Muscle layer of colon (tissue), 2 donors: ENCODE data around the gene PPEF2.
"Not testable (repeated sequence)": the region's sequence is repeated elsewhere in the genome, so short reads cannot be mapped to it uniquely, and the experiment has no call there.

Experiments
- H3K27ac ChIP-seq: one replicate; pipeline ENCODE4 v1.7.0; 2013; ENCODE audit warnings: low read depth, mild to moderate bottlenecking, low read length, moderate library complexity
- H3K27me3 ChIP-seq, 2 donors: one replicate each; pipeline ENCODE4 v1.7.0; 2013; ENCODE audit warnings: low read length in 2 of 2, mild to moderate bottlenecking in 2 of 2; ENCODE audit not compliant: insufficient read depth in 2 of 2, control insufficient read depth in 1 of 2
- H3K36me3 ChIP-seq: one replicate; pipeline ENCODE4 v1.7.0; 2013; ENCODE audit warnings: mild to moderate bottlenecking, low read length; ENCODE audit not compliant: insufficient read depth
- H3K4me1 ChIP-seq: one replicate; pipeline ENCODE4 v1.7.0; 2013; ENCODE audit warnings: mild to moderate bottlenecking, low read length; ENCODE audit not compliant: insufficient read depth
- H3K4me3 ChIP-seq, 2 donors: one replicate each; pipeline ENCODE4 v1.7.0; 2013; ENCODE audit warnings: low read length in 2 of 2, low read depth in 1 of 2, mild to moderate bottlenecking in 1 of 2, moderate library complexity in 1 of 2
- H3K9ac ChIP-seq: one replicate; pipeline ENCODE4 v1.7.0; 2013; ENCODE audit warnings: low read length
- H3K9me3 ChIP-seq: one replicate; pipeline ENCODE4 v1.7.0; 2013; ENCODE audit warnings: mild to moderate bottlenecking, low read length
- donor health status: abdominal sarcoma.
- donor health status: Adenocarcinoma of cecum.

The PPEF2 gene

GRCh38 chr4:75902352-75902751, at the start of gene PPEF2:
PPEF2 (minus strand) TSS chr4:75902452; CDS start chr4:75896325, 6,127 bp downstream.
- Histone ChIP-seq H3K9ac (no peak within 1 kb of the TSS), H3K36me3 (no peaks in the 10 kb centered on the region), H3K9me3 (no peaks in the 10 kb centered on the region), H3K4me1 (no peaks in the 10 kb centered on the region), H3K27ac (no peak within 1 kb of the TSS), H3K4me3 (no peak within 1 kb of the TSS), H3K27me3 (no peaks in the 10 kb centered on the region)

- Histone ChIP-seq H3K36me3 (peaks cover 40% of the 10 kb centered on the region), H3K9ac (no peak overlapping the region), H3K4me1 (no peaks in the 10 kb centered on the region), H3K9me3 (no peaks in the 10 kb centered on the region), H3K4me3 (no peak overlapping the region), H3K27ac (no peak overlapping the region), H3K27me3 (no peaks in the 10 kb centered on the region)
Observed at GRCh38 chr4:75950213-75950815, 48.1 kb upstream of the PPEF2 start.

GRCh38 chr4:75948822-75949444, 46.7 kb upstream of the PPEF2 start:
- Histone ChIP-seq H3K36me3 (peaks cover 30% of the 10 kb centered on the region), H3K27me3 (no peaks in the 10 kb centered on the region), H3K4me1 (no peaks in the 10 kb centered on the region)

GRCh38 chr4:75940692-75941253, 38.5 kb upstream of the PPEF2 start, which contains the start of gene NAAA:
NAAA (minus strand) TSS chr4:75941013; CDS start chr4:75940949, 64 bp downstream.
- Histone ChIP-seq H3K27ac (peak within 1 kb of the TSS; percentile 48), H3K27me3 (no peaks in the 10 kb centered on the region), H3K9ac (peak within 1 kb of the TSS; percentile 57), H3K4me3 (peak within 1 kb of the TSS; percentile 28 to 89), H3K36me3 (no peaks in the 10 kb centered on the region), H3K9me3 (no peaks in the 10 kb centered on the region), H3K4me1 (peaks cover 6% of the 10 kb centered on the region)

More at GRCh38 chr4:75948822-75949444, 46.7 kb upstream of the PPEF2 start:
- Histone ChIP-seq H3K9me3 (no peaks in the 10 kb centered on the region), H3K9ac (no peak overlapping the region), H3K4me3 (no peak overlapping the region), H3K27ac (no peak overlapping the region)

GRCh38 chr4:75939890-75940691, 37.8 kb upstream of the PPEF2 start:
- Histone ChIP-seq H3K9me3 (no peaks in the 10 kb centered on the region), H3K4me3 (peak overlapping the region; percentile 28 to 89), H3K9ac (peak overlapping the region; percentile 57), H3K27ac (peak overlapping the region; percentile 48), H3K36me3 (no peaks in the 10 kb centered on the region), H3K4me1 (peaks cover 6% of the 10 kb centered on the region), H3K27me3 (no peaks in the 10 kb centered on the region)

- Histone ChIP-seq H3K36me3 (peaks cover 3% of the 10 kb centered on the region), H3K4me1 (peaks cover 6% of the 10 kb centered on the region), H3K9me3 (no peaks in the 10 kb centered on the region), H3K27me3 (no peaks in the 10 kb centered on the region), H3K27ac (no peak overlapping the region), H3K9ac (no peak overlapping the region), H3K4me3 (no peak overlapping the region)
Observed at GRCh38 chr4:75935628-75936027, 33.4 kb upstream of the PPEF2 start.

- no peaks in the 10 kb centered on the region for H3K9me3 ChIP-seq
- H3K4me3 ChIP-seq, result no peak overlapping the region
- no peak overlapping the region for H3K27ac ChIP-seq
- peaks cover 8% of the 10 kb centered on the region for H3K36me3 ChIP-seq
- H3K4me1 ChIP-seq, result no peaks in the 10 kb centered on the region
- H3K9ac ChIP-seq, result no peak overlapping the region
- H3K27me3 ChIP-seq, result no peaks in the 10 kb centered on the region
Observed at GRCh38 chr4:75930152-75930551, 27.9 kb upstream of the PPEF2 start.

GRCh38 chr4:75924916-75925315, 22.7 kb upstream of the PPEF2 start:
- not testable (repeated sequence) for H3K9ac ChIP-seq, H3K27ac ChIP-seq, H3K9me3 ChIP-seq, H3K27me3 ChIP-seq, H3K36me3 ChIP-seq, H3K4me3 ChIP-seq, H3K4me1 ChIP-seq

- no peak overlapping the region for H3K4me3 ChIP-seq
- H3K27me3 ChIP-seq, result no peaks in the 10 kb centered on the region
- no peak overlapping the region for H3K27ac ChIP-seq
- H3K4me1 ChIP-seq, result no peaks in the 10 kb centered on the region
- H3K36me3 ChIP-seq, result no peaks in the 10 kb centered on the region
- no peak overlapping the region for H3K9ac ChIP-seq
- H3K9me3 ChIP-seq, result no peaks in the 10 kb centered on the region
Observed at GRCh38 chr4:75924309-75924827, 22.1 kb upstream of the PPEF2 start.

GRCh38 chr4:75922588-75922987, 20.3 kb upstream of the PPEF2 start:
- H3K27ac ChIP-seq, result no peak overlapping the region
- H3K4me1 ChIP-seq, result no peaks in the 10 kb centered on the region
- no peak overlapping the region for H3K4me3 ChIP-seq
- H3K9ac ChIP-seq, result no peak overlapping the region
- H3K27me3 ChIP-seq, result no peaks in the 10 kb centered on the region
- no peaks in the 10 kb centered on the region for H3K36me3 ChIP-seq
- H3K9me3 ChIP-seq, result no peaks in the 10 kb centered on the region

GRCh38 chr4:75921910-75922309, 19.7 kb upstream of the PPEF2 start:
- Histone ChIP-seq H3K27me3 (no peaks in the 10 kb centered on the region), H3K4me1 (no peaks in the 10 kb centered on the region), H3K9me3 (no peaks in the 10 kb centered on the region), H3K36me3 (no peaks in the 10 kb centered on the region), H3K9ac (no peak overlapping the region), H3K27ac (no peak overlapping the region), H3K4me3 (no peak overlapping the region)
